ENCODE results near the gene OR10P1.

DNA sequence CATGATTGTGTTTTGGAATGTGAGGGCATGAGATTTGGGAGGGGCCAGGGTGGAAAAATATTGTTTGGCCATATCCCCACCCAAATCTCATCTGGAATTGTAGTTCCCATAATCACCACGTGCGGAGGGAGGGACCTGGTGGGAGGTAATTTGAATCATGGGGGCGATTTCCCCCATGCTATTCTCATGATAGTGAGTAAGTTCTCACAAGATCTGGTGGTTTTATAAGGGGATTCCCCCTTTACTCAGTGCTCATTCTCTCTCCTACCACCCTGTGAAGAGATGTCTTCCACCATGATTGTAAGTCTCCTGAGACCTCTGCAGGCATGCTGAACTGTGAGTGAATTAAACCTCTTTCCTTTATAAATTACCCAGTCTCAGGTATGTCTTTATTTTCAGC is 15.7 kb downstream of the OR10P1 start:
- TF ChIP-seq, protein P1, sequence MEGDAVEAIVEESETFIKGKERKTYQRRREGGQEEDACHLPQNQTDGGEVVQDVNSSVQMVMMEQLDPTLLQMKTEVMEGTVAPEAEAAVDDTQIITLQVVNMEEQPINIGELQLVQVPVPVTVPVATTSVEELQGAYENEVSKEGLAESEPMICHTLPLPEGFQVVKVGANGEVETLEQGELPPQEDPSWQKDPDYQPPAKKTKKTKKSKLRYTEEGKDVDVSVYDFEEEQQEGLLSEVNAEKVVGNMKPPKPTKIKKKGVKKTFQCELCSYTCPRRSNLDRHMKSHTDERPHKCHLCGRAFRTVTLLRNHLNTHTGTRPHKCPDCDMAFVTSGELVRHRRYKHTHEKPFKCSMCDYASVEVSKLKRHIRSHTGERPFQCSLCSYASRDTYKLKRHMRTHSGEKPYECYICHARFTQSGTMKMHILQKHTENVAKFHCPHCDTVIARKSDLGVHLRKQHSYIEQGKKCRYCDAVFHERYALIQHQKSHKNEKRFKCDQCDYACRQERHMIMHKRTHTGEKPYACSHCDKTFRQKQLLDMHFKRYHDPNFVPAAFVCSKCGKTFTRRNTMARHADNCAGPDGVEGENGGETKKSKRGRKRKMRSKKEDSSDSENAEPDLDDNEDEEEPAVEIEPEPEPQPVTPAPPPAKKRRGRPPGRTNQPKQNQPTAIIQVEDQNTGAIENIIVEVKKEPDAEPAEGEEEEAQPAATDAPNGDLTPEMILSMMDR (IDR thresholded peaks at IDR 0.05; ENCODE audit: insufficient read depth, low read length, poor library complexity, severe bottlenecking), result no peak
- no peak for TF ChIP-seq EZH2phosphoT487 (conservative IDR thresholded peaks at IDR 0.05; ENCODE audit: low read length)
